GM21423 (cell line): ENCODE results near the gene RTN4RL2.

ENCODE experiments used
- ATAC-seq: cut with Tn5 transposase; IDR thresholded peaks from one replicate; pipeline ENCODE4 v1.9.1; 2021; ENCODE audit warnings: mild to moderate bottlenecking, moderate library complexity; ENCODE audit not compliant: unreplicated experiment

Gene RTN4RL2

DNA sequence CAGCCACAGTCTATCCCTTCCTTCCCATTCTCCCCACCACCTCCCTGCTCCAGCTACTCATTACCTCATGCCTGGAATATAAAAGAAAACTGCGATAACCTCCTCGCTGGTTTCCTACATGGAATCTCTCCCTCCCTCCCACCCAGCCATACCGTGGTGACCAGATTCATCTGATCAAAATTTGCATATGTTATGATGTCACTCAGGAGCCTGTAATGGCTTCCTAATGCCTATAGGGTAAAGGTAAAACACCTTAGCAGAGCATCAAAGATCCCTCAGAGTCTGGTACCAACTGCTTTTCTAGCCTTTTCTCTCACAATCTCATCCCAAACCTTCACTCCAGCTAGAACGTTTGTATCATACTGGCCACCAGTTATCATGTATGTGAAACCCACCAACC lies 19.6 kb downstream of the RTN4RL2 start:
- ATAC-seq = no peak

DNA sequence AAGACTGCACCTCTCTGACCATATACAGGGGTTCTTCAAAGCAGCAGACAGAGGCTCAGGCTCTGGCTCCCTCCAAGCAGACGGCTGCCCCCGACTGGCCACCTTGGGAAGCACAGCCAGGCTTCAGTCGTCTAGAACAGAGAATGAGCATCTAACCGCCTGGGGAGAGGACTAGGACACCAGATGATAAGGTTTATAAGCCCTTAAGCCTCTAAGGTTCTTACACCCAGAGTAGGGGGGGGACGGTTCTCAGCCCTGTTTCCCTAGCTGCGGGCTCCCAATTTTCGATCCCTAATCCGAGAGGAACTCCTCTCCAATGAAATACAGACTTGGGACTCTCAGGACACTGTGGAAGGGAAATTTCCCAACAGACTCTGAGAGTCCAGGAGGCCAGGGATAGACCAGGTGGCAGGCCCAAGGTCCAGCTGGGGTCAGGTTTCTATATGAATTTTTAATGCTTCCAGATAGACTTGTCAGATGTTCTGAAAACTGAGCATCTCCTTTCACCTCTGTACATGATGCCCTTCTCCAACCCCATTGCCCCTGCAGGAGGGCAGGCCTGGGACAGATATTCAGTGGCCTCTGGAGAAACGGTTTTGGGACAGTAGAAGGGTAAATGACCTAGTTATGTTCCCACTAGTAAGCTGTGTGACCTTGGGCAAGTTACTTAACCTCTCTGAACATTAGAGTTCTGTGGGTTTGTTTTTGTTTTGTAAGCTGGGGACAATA lies 20.2 kb downstream of the RTN4RL2 start:
- ATAC-seq = no peak

DNA sequence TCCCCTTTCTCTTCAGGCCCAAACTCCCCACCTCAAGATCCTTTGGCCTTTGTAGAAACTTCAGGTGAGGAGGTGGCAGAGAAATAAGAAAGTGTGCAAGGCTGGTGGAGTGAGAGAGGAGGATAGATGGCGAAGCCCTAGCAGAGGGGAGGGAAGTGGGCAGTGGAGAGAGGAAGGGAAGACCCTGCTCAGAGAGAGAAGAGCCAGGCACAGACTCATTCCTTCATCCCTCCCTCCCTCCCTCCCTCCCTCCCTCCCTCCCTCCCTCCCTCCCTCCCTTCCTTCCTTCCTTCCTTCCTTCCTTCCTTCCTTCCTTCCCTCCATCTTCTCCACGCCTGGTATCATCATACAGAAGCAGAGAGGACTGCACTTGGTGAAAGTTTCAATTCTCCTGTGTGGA lies 21.0 kb downstream of the RTN4RL2 start:
- ATAC-seq = no peak

DNA sequence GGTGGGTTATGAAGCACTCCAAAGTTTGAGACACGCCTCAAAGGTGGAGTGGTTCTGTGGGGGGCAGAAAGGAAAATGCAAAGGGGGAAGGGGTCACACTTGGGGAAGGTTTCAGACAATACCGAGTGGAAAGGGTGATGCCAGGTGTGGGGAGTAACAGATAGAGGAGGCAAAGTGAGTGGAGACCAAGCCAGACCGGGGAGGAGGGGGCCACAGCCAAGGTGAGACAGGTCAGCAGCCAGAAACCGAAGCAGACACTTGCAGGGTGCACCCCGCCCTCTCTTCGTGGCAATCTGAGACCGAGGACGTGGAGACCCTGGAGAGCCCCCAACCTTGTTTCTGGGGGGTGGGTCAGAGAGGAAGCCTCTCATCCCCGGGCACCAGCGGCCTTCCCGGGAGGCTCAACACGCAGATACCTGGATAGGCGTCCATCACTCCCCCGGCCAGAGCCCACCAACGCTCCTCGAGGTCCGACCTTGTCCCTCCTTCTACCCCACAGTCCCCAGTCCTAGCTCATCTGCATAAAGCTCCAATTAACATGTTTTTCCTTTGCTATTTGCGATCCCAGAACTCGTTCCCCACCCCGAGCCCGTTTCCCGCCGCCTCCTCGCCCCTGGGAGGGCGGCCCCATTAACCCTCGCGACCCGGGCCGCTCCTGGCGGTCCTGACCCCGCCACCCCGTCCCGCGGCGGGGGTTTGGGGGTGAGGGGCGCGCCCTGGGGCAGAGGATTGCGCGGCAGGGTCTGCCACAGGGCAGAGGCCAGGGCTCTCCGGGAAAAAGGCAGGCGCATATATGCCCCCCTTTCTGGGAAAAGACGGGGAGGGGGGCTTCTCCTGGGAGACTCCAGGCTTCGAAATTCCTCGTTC lies 21.8 kb downstream of the RTN4RL2 start:
- no peak for ATAC-seq

DNA sequence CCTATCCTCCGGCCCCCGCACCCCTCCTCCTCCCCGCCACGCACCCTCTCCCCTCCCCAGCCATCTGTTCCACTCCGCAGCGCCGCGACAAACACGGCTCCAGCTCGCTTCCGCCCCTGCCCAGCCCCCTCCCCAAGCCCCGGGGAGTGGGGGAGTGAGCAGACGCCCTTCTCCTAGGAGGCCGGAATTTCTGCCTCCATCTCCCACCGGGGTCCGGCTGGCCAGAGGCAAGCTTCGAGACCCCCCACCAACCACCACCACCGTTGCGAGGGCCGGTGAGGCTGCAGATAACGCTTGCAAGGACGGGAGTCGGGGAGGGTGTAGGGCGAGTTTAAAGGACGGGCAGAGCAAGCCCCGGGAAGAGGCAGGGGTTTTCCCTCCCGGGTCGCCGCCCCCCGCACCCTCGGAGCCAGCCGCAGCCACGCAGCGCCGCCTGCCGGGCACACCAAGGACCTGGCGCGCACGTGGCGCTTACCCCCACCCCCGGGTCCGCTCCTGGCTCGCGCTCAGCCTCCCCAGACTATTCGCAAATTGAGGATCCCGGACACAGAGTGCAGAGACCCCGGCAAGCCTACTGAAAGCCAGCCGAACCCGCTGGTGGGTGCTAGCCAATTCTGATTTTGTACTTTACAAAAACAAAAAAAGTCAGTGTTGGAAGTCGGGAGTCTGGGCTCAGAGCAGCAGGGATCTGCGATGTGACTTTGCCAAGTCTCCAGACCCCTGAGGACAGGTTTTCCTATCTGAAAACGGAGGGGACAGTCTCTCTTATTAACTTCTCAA lies 22.6 kb downstream of the RTN4RL2 start:
- peak; percentile 46 for ATAC-seq

DNA sequence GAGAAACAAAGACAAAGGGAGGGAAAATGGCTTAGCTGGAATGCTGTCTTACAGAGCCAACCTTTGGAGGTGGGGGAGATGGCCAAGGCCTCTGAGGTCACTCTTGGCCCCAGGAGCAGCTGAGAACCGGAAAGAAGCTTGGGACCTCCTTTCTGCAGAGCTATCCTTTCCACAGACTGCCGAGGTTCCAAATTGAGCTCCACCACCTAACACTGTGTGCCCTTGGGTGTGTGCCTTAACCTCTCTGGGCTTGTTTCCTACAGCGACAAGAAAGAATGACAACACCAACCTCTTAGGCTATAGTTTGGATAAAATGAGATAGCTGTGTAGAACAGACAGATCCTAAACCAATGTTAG lies 23.2 kb downstream of the RTN4RL2 start:
- no peak for ATAC-seq

DNA sequence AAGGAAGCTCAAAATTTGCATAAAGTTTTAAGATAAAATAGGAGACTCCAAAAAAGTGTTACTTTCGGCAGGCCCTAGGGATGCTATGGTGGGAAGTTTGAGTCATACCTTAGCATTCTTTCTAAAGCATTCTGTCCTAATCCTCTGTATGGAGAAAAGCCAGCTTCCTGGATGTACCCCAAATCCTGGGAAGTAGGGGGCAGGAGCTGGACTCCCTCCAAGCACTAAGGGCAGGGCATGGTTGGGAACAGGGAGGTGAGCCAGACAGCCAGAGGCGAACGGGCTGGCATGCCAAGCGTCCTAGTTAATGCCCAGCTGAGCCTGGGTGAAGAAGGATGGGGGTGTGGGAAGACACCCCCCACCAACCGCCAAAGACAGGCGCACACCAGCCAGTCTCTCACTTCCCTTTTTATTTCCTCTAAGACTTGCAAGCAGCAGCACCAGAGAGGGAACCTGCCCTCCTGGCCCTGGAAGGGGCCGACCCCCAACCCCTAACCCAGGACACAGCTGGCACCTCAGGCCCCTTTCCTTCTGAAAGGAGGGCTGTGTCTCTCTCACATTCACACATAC lies 23.9 kb downstream of the RTN4RL2 start:
- peak; percentile 72 for ATAC-seq

DNA sequence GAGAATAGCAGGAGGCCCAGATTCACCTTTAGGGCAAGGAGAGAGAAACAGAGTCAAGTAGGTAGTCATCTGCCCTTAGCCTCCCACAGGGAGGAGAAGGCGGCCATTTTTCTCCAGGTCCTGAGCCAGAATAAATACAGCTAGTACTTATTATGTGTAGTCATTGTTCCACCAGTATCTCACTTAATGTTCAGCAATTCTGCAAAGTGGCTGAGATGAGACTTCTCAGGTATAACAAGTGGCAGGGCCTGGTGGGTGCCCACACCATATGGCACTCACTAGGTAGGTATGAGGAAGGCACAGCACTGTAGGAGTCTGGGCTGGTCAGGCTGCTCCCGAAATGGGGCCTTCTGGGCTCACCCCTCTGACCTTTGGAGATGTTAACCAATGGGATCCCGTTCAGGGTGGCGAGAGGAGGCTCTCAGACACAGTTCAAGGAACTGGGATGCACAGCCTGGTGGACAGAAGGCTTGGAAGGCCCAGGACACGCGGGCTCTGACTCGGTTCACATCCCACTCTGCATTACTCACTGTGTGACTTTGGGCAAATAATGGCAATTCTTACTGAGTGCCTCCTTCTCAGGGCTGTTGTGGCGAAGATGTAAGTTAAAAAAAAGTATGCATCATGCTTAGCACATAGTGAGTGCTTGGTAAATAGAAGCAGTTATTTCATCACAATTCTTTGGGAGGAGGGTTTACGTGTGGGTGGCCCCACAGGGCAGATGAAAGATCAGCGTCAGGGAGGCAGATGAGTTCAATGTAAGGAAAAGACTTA lies 25.1 kb downstream of the RTN4RL2 start:
- ATAC-seq = no peak

DNA sequence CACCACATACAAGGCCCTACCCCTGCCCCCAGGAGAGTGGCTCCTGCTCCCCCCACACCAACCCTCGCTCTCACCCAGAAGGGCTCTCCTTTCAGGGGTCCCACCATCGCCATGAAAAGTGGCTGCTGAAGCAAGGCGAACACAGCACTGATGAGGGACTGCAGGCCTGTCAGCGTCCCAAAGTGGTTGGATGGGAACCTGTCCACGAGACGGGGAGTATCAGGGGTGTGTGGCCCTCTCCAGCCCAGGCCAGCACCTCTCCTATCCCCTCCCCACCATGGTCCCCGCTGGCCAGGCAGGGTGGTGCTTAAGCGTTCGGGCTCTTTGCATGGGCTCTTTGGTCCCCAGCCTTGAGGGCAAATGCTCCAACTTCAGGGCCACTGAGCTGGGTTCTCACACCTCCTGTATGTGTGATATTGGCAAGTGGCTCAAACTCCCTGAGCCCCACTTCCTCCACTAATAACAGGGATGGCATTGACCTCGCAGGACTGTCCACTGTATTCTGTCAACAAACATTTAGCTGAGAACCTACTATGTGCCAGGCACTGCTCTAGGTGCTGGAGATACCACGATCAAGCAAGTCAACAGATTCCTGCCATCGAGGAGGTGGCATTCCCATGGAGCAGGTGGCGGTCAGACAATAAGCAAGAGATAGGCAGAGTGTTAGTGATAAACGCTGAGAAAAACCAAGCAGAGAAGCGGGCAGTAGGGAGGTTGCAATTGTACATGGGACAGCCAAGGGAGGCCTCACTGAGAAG lies 26.9 kb downstream of the RTN4RL2 start:
- no peak for ATAC-seq

DNA sequence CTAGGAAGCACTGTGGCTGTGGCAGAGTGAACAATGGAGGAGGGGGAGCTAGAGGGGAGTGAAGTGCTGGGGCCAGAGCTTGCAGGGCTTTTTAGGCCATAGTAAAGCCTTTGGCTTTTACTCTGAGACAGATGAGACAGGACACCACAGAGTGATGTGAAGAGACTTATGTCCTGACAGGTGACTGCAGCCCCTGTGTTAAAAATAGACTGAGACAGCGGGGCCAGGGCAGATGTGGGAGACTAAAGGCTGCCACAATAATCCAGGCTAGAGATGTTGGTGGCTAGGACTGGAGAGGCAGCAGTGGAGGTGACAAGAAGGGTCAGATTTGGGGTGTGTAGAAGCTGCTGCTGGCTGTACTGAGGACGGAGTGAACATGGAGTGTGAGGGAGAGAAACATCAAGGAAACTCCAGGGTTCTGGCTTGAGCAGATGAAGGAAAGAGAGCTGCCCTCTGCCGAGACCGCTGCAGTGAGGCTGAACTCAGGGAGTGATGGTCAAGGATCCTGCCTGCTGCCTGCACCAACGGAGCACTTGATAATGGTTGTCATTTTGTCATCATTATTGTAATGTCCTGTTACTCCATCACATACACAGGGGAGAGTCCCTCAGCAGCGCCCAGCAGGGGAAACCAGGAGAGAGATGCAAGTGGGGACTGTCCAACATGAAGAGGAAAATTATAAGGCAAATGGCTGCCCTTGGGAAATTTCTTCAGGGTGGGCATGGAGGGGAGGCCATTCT lies 27.8 kb downstream of the RTN4RL2 start:
- ATAC-seq = no peak

DNA sequence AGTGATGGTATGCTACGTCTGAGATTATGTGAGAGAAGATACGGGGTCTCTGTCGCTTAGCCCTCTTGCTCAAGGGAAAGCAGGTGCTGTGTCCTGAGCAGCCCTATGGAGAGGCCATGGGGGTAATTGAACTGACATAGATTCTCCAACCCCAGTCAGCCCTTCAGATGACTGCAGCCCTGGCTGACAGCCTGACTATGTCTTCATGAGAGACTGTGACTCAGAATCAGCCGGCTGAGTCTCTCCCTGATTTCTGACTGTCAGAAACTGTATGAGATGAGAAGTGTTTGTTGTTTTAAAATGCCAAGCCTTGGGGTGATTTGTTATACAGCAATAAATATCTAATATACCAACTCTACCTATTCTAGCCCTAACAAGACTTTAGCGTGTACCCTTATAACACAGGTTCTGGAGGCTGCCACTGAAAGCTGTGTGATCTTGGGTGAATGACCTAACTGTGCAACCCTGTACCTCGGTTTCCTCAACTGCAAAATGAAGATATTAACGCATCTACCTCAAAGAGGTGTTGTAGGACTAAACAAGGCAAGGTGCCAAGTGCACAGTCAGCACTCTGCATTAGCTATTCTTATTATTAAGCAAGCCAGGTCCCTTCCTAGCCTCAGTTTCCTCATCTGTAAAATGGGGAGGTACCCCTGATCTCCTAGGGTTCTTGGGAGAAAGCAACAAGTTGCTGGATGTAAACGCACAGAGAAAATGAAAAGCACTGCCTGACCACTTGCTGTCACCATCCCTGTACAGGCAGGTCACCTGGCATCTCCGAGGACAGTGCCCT lies 30.3 kb downstream of the RTN4RL2 start:
- no peak for ATAC-seq

DNA sequence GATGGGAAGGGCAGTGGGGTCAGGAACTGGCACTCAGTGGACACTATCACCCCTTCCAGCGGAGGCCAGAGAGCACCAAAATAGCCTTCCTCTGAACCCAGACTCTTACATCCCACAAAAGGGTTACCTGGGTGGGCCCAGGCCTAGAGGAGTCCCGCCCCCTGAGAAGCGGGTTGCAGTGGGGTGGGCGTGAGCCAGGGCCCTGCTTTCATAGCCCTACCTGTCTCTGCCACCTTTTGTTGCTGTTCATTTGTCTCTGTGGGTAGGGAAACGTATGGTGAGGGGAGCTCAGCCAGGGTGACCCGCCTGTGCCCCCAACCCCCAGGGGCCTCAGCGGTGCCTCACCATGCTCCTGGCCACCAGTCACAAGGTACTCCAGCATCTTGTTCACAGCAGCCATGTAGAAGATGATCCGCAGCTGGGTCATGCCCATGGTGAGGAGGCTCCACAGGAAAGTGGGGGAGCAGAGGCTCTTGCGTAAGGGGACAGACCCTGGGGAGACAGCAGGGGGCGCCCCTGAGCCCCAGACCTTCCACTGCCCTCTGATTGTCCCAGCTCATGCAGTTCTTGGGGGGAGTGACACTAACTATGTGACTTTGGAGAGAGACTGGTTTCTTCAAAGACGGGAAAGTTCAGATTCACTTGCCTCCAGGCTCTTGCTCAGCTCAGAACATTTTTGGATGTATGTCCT lies 31.2 kb downstream of the RTN4RL2 start:
- no peak for ATAC-seq

DNA sequence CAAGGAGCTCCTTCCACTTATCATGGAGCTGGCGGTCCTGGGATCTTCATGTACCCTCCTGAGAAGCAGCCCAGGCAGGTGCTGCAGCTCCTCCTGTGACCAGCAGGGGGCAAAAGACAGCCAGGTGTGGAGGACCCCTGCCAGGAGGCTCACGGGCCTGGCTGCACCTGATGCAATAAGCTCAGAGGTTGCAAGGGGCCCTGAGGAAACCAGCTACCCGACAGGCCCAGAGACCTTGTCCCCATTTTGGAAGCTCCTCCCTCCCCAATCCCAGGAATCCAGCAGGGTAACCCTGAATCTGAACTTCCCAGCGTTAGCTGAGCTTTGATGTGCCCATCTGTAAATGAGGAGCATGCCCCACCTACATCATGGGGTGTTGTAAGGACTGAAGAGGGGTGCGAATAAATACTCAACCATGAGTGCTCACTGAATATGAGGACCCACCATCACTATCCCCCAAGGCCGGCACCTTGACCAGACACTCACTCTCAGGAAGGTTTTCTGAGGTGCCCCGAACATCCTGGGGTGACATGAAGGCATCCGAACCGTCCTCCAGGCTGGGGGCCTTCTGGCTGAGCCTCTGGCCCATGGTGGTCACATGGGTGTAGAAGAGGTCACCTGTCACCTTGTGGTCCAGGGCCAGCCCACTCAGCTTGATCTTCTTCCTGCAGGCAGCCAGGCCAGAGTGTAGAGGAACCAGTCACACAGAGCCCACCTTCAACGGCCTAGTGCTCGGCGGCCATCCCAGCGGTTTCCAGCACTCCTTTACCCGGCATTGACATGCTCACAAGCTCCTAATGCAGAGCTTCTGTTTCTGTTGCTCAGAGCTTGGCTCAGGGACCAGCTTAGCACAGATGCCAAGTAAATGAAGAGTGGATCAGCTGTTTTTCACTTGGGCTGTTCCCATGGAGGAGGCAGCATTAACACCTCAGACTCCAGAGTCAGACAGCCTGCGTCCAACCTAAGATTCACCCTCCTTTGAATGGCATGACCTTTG lies 33.5 kb downstream of the RTN4RL2 start:
- ATAC-seq = peak; percentile 76

DNA sequence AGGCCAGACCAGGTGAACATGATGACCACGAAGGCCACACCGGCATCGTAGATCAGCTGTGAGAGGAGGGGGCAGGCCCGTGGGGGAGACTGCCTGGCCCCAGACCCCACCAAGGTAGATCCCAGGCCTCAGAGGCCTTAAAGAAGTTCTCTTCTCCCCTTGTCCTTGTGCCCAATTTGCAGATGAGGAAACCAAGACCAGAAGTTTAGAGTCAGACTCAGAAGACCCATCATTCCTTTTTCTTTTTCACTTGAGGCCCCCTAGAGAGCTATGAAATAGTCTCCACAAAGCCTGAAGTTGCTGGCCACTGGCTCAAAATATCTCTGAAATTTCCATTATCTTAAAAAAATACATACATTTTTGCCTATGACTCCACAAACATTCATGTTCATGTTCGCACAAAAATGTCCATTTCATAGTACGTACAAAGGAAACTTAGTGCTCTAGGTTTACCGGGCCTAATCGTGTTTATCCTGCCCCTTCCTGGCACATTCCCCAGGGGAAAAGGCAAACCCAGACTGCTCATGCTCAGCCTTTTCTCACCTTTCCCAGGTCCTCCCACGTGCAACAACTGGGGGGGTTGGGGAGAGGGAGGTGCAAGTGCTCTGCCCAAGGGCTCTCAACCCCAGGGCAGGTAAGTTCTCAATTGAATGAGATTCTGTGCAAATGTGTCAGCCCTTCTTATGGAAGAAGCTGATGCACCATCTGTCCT lies 35.9 kb downstream of the RTN4RL2 start:
- ATAC-seq = no peak

DNA sequence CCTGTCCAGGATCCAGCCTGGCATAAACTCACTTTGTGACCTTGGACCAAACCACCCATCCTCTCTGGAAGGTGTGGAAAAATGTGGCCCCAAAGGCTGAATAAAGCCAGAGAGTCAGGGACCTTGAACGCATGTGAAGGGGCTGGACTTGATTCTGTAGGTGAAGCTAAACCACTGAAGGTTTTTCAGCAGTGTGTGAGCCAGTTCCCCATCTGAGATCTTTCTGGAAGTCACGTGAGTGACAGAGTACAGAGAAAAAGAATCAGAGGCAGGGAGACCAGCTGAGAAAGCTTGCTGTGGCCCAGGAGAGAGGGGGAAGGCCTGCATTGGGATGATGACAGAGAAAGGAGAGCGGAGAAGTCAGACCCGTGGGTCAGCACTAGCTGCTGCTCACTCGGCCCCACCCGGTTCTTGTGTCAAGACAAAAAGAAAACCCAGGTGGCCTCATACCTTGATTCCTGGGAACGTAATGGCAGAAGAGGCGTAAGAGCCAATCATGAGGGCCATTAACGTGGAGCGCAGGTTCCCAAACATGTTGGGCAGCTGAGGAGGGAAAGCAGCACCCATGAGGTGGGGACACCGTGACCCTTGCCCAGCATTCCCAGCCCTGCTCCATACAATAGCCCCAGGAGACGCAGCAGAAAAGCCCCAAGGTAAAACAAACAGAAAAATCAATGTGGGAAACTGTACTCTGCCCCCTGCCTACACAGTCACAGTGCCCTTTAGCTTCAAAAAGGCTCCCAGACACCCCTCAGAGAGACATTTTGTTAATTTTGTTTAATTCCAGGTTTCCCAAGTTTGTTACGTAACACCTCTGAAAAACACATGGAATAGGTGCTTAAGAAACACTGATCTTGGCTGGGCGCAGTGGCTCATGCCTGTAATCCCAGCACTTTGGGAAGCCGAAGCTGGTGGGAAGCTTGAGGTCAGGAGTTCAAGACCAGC lies 37.2 kb downstream of the RTN4RL2 start:
- ATAC-seq = no peak
